HEK293 (cell line): ENCODE measurements around the gene TRPM5.

Experiments
- GLI4 ChIP-seq: fragments of 450-650 bp; formaldehyde crosslinking; IDR thresholded peaks from 2 replicates; pipeline ENCODE4 v1.5.1; 2016; ENCODE audit warnings: missing biosample characterization, missing genetic modification characterization
- GLIS1 ChIP-seq: fragments of 450-650 bp; formaldehyde crosslinking; IDR thresholded peaks from 2 replicates; pipeline ENCODE4 v1.5.1; 2016; ENCODE audit warnings: missing biosample characterization, missing genetic modification characterization
- HIC1 ChIP-seq: fragments of 450-650 bp; formaldehyde crosslinking; IDR thresholded peaks from 2 replicates; pipeline ENCODE4 v1.5.1; 2016; ENCODE audit warnings: missing biosample characterization, missing genetic modification characterization
- IKZF3 ChIP-seq: fragments of 450-650 bp; IDR thresholded peaks from 2 replicates; pipeline ENCODE4 v1.5.0; 2018; ENCODE audit warnings: missing biosample characterization, mild to moderate bottlenecking, missing genetic modification characterization, moderate library complexity
- PATZ1 ChIP-seq: fragments of 450-650 bp; formaldehyde crosslinking; IDR thresholded peaks from 2 replicates; pipeline ENCODE4 v1.5.1; 2016; ENCODE audit warnings: missing biosample characterization, missing genetic modification characterization
- PRDM2 ChIP-seq: fragments of 450-650 bp; formaldehyde crosslinking; IDR thresholded peaks from 2 replicates; pipeline ENCODE4 v1.5.1; 2016; ENCODE audit warnings: missing biosample characterization, missing genetic modification characterization, borderline replicate concordance
- SCRT2 ChIP-seq: fragments of 450-650 bp; formaldehyde crosslinking; IDR thresholded peaks from 2 replicates; pipeline ENCODE4 v1.5.1; 2016; ENCODE audit warnings: missing biosample characterization, missing genetic modification characterization
- YY2 ChIP-seq: fragments of 450-650 bp; formaldehyde crosslinking; IDR thresholded peaks from 2 replicates; pipeline ENCODE4 v1.5.1; 2016; ENCODE audit warnings: missing biosample characterization, missing genetic modification characterization
- ZBTB1 ChIP-seq: fragments of 450-650 bp; formaldehyde crosslinking; IDR thresholded peaks from 2 replicates; pipeline ENCODE4 v1.5.1; 2016; ENCODE audit warnings: missing biosample characterization, missing genetic modification characterization
- ZEB2 ChIP-seq: fragments of 450-650 bp; formaldehyde crosslinking; IDR thresholded peaks from 2 replicates; pipeline ENCODE4 v1.5.1; 2016; ENCODE audit warnings: missing biosample characterization, missing genetic modification characterization
- ZFP37 ChIP-seq: fragments of 450-650 bp; formaldehyde crosslinking; IDR thresholded peaks from 2 replicates; pipeline ENCODE4 v1.5.1; 2016; ENCODE audit warnings: missing biosample characterization, missing genetic modification characterization
- ZFP69B ChIP-seq: fragments of 450-650 bp; formaldehyde crosslinking; IDR thresholded peaks from 2 replicates; pipeline ENCODE4 v1.5.1; 2016; ENCODE audit warnings: missing biosample characterization, missing genetic modification characterization
- ZIC2 ChIP-seq: fragments of 450-650 bp; formaldehyde crosslinking; IDR thresholded peaks from 2 replicates; pipeline ENCODE4 v1.5.1; 2016; ENCODE audit warnings: missing biosample characterization, missing genetic modification characterization
- ZNF184 ChIP-seq: fragments of 450-650 bp; IDR thresholded peaks from 2 replicates; pipeline ENCODE4 v1.5.1; 2018; ENCODE audit warnings: missing biosample characterization, mild to moderate bottlenecking, missing genetic modification characterization
- ZNF221 ChIP-seq: fragments of 450-650 bp; formaldehyde crosslinking; IDR thresholded peaks from 2 replicates; pipeline ENCODE4 v1.5.1; 2017; ENCODE audit warnings: missing biosample characterization, missing genetic modification characterization, borderline replicate concordance
- ZNF223 ChIP-seq: fragments of 450-650 bp; formaldehyde crosslinking; IDR thresholded peaks from 2 replicates; pipeline ENCODE4 v1.5.1; 2016; ENCODE audit warnings: missing biosample characterization, missing genetic modification characterization
- ZNF248 ChIP-seq: fragments of 450-650 bp; formaldehyde crosslinking; IDR thresholded peaks from 2 replicates; pipeline ENCODE4 v1.5.1; 2017; ENCODE audit warnings: missing biosample characterization, missing genetic modification characterization
- ZNF274 ChIP-seq, 2 experiments: fragments of 200-500 bp in 1 of 2; fragments of 450-650 bp in 1 of 2; sonication (Bioruptor generic) in 1 of 2; formaldehyde crosslinking in 1 of 2; IDR thresholded peaks; 2 replicates each; pipeline versions ENCODE4 v1.5.1 to v1.6.1; 2014 to 2016; ENCODE audit warnings: borderline replicate concordance in 1 of 2, inconsistent platforms in 1 of 2, low read length in 1 of 2, missing biosample characterization in 1 of 2, missing genetic modification characterization in 1 of 2
- ZNF398 ChIP-seq: fragments of 450-650 bp; formaldehyde crosslinking; IDR thresholded peaks from 2 replicates; pipeline ENCODE4 v1.5.1; 2017; ENCODE audit warnings: missing biosample characterization, missing genetic modification characterization
- ZNF510 ChIP-seq: fragments of 450-650 bp; formaldehyde crosslinking; IDR thresholded peaks from 2 replicates; pipeline ENCODE4 v1.5.1; 2018; ENCODE audit warnings: mild to moderate bottlenecking, missing genetic modification characterization, missing biosample characterization; ENCODE audit not compliant: insufficient replicate concordance
- ZNF521 ChIP-seq: fragments of 450-650 bp; formaldehyde crosslinking; IDR thresholded peaks from 2 replicates; pipeline ENCODE4 v1.5.1; 2017; ENCODE audit warnings: missing biosample characterization, mild to moderate bottlenecking, missing genetic modification characterization
- ZNF621 ChIP-seq: fragments of 450-650 bp; formaldehyde crosslinking; IDR thresholded peaks from 2 replicates; pipeline ENCODE4 v1.5.1; 2017; ENCODE audit warnings: missing biosample characterization, missing genetic modification characterization
- ZNF623 ChIP-seq: fragments of 450-650 bp; formaldehyde crosslinking; IDR thresholded peaks from 2 replicates; pipeline ENCODE4 v1.5.1; 2016; ENCODE audit warnings: missing biosample characterization, missing genetic modification characterization
- ZNF645 ChIP-seq: fragments of 450-650 bp; formaldehyde crosslinking; IDR thresholded peaks from 2 replicates; pipeline ENCODE4; 2016; ENCODE audit warnings: missing biosample characterization, missing genetic modification characterization
- ZSCAN16 ChIP-seq: fragments of 450-650 bp; formaldehyde crosslinking; IDR thresholded peaks from 2 replicates; pipeline ENCODE4 v1.5.1; 2016; ENCODE audit warnings: missing biosample characterization, missing genetic modification characterization
- ZSCAN30 ChIP-seq: fragments of 450-650 bp; IDR thresholded peaks from 2 replicates; pipeline ENCODE4 v1.5.1; 2018; ENCODE audit warnings: missing biosample characterization, mild to moderate bottlenecking, missing genetic modification characterization, moderate library complexity

TRPM5 gene

GRCh38 chr11:2400069-2400761, 44.1 kb downstream of the TRPM5 start, which contains the start of gene TSSC4 (continued):
- TF ChIP-seq ZEB2 (tag by site-specific recombination) (peak; percentile 96), ZNF510 (no peak), ZSCAN30 (tag by site-specific recombination) (0 out of 2 replicates have a peak, but pooled peaks have one; percentile 48), ZNF645 (no peak), SCRT2 (0 out of 2 replicates have a peak, but pooled peaks have one; percentile 27), ZIC2 (no peak), ZNF621 (no peak), HIC1 (tag by site-specific recombination) (no peak), ZNF623 (tag by site-specific recombination) (no peak), YY2 (tag by site-specific recombination) (0 out of 2 replicates have a peak, but pooled peaks have one; percentile 39), ZNF248 (tag by site-specific recombination) (no peak), GLI4 (tag by site-specific recombination) (no peak), ZNF223 (tag by site-specific recombination) (no peak), GLIS1 (0 out of 2 replicates have a peak, but pooled peaks have one; percentile 29), IKZF3 (no peak), ZBTB1 (tag by site-specific recombination) (no peak), PRDM2 (tag by site-specific recombination) (no peak), PATZ1 (tag by site-specific recombination) (peak; percentile 75), ZSCAN16 (tag by site-specific recombination) (no peak), ZFP37 (tag by site-specific recombination) (peak; percentile 80; the same call in 1 of the 2 replicates), ZFP69B (tag by site-specific recombination) (no peak), ZNF184 (no peak), ZNF221 (tag by site-specific recombination) (no peak), ZNF521 (no peak), ZNF398 (tag by site-specific recombination) (no peak), ZNF274 (IDR thresholded peaks at IDR 0.05; ENCODE audit: low read length) (no peak), ZNF274 (tag by site-specific recombination; IDR thresholded peaks at IDR 0.05; ENCODE audit: borderline replicate concordance) (no peak)
